SK-MEL-5 (cell line): Measurements from ENCODE around the gene XYLT1. TPM values are rescaled to one million over a fixed set of nuclear protein-coding genes. Genes with fewer than 3 reads are reported as not detected.
A peak's percentile ranks its signal among the peaks of the same experiment; 100 is the strongest.

Experiments
- DNase-seq: peaks from one replicate; pipeline ENCODE4 v3.0.0-alpha.2; 2016; ENCODE audit warnings: low read depth, low spot score
- in situ Hi-C: cut with HindIII; loops from 2 replicates; pipeline ENCODE4 v1.10.0; 2016; ENCODE audit warnings: low sequenced_read_pairs, high pct_unique_total_duplicates, low pct_unique_long_range_greater_than_20kb
- total RNA-seq: library from RNA; depleted of rRNA; stranded (reverse); fragments of >200 nt; shearing (Covaris generic); gene quantifications from 2 replicates; pipeline ENCODE4 v1.2.3, GENCODE V29; 2014

Gene XYLT1
- total RNA-seq, 1 experiment from 2014 or later = 21.1 TPM

- in situ Hi-C loops = no loop called here
- peak; percentile 15 for DNase-seq
Measured at GRCh38 chr16:17305694-17306093, 165.1 kb downstream of the XYLT1 start.

GRCh38 chr16:17304491-17305119 lies 166.2 kb downstream of the XYLT1 start:
- in situ Hi-C loops = no loop called here
- no peak for DNase-seq

- DNase-seq = no peak
- in situ Hi-C loops = no loop called here
Measured at GRCh38 chr16:17304106-17304490, 166.7 kb downstream of the XYLT1 start.

GRCh38 chr16:17303101-17303500 lies 167.7 kb downstream of the XYLT1 start:
- in situ Hi-C loops = no loop called here
- DNase-seq = no peak

- in situ Hi-C loops = no loop called here
- DNase-seq = no peak
Measured at GRCh38 chr16:17302620-17303019, 168.1 kb downstream of the XYLT1 start.

GRCh38 chr16:17302214-17302613 lies 168.5 kb downstream of the XYLT1 start:
- no peak for DNase-seq
- in situ Hi-C loops = no loop called here

GRCh38 chr16:17301593-17302135 lies 169.1 kb downstream of the XYLT1 start:
- in situ Hi-C loops = no loop called here
- DNase-seq = no peak

GRCh38 chr16:17301184-17301583 lies 169.6 kb downstream of the XYLT1 start:
- DNase-seq = no peak
- in situ Hi-C loops = no loop called here

- no peak for DNase-seq
- in situ Hi-C loops = no loop called here
Measured at GRCh38 chr16:17299790-17300189, 171.0 kb downstream of the XYLT1 start.

- in situ Hi-C loops = no loop called here
- DNase-seq = no peak
Measured at GRCh38 chr16:17298238-17298637, 172.5 kb downstream of the XYLT1 start.

GRCh38 chr16:17296431-17296830 lies 174.3 kb downstream of the XYLT1 start:
- no peak for DNase-seq
- in situ Hi-C loops = no loop called here

- DNase-seq = no peak
- in situ Hi-C loops = no loop called here
Measured at GRCh38 chr16:17295948-17296347, 174.8 kb downstream of the XYLT1 start.

- DNase-seq = no peak
- in situ Hi-C loops = no loop called here
Measured at GRCh38 chr16:17294856-17295255, 175.9 kb downstream of the XYLT1 start.

GRCh38 chr16:17293813-17294558 lies 176.8 kb downstream of the XYLT1 start:
- no peak for DNase-seq
- in situ Hi-C loops = no loop called here

- in situ Hi-C loops = no loop called here
- DNase-seq = no peak
Measured at GRCh38 chr16:17291289-17291688, 179.5 kb downstream of the XYLT1 start.

- in situ Hi-C loops = no loop called here
- DNase-seq = no peak
Measured at GRCh38 chr16:17289674-17290635, 180.8 kb downstream of the XYLT1 start.

- in situ Hi-C loops = no loop called here
- DNase-seq = no peak
Measured at GRCh38 chr16:17289050-17289449, 181.7 kb downstream of the XYLT1 start.

- DNase-seq = no peak
- in situ Hi-C loops = no loop called here
Measured at GRCh38 chr16:17287166-17287800, 183.5 kb downstream of the XYLT1 start.
